ENCODE data around the gene LRMDA.

Gene LRMDA

DNA sequence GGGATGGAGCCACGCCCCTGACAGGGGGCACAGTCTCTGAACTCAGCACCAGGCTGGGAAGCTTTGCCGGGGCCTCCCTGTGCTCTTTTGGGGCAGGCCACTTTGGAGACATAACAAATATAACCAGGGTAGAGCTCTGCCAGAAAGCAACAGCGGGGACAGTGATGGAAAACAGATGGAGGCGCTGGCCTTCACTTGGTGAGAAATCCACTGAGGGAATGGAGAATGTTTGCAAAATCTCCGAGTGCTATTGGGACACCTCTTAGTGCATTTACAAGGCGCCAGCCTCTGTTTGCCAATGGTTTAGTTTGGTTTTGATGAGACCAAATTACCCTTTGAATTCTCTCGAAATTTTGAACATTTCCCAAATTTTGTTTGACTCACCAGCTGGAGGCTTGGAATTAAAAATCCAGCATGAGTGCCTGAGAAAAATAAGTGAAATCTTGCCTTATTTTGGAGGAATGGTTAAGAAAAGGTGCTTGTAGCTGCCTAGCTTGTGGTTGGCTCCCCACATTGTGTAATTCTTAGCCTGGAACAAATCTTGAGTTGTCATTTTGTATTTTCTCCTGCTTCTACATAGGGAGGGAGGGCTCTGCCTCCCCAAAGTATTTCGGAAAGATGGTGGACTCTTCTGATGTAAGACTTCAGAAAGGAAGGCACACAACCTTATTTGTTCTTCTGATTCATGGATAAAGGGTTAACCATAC is 980.5 kb downstream of the LRMDA start:
- Histone ChIP-seq H3K4me3 (ENCODE audit: low read length) (no peak overlapping the region), H2AFZ (ENCODE audit: low read depth, low read length) (no peak overlapping the region), H3K36me3 (replicated peaks; ENCODE audit: low read depth, low read length) (no peaks in the 10 kb centered on the region), H3K79me2 (ENCODE audit: low read length) (no peaks in the 10 kb centered on the region), H3K27ac (ENCODE audit: low read length) (no peak overlapping the region), H3K27me3 (ENCODE audit: low read depth, low read length) (no peaks in the 10 kb centered on the region), H3K4me2 (ENCODE audit: low read length) (no peak overlapping the region), H3K4me1 (ENCODE audit: low read length) (no peaks in the 10 kb centered on the region), H3K9me3 (ENCODE audit: insufficient read depth, low read length) (no peaks in the 10 kb centered on the region), H3K9ac (ENCODE audit: low read length) (no peak overlapping the region), H4K20me1 (ENCODE audit: insufficient read depth, low read length) (no peaks in the 10 kb centered on the region)
- TF ChIP-seq, protein P1, sequence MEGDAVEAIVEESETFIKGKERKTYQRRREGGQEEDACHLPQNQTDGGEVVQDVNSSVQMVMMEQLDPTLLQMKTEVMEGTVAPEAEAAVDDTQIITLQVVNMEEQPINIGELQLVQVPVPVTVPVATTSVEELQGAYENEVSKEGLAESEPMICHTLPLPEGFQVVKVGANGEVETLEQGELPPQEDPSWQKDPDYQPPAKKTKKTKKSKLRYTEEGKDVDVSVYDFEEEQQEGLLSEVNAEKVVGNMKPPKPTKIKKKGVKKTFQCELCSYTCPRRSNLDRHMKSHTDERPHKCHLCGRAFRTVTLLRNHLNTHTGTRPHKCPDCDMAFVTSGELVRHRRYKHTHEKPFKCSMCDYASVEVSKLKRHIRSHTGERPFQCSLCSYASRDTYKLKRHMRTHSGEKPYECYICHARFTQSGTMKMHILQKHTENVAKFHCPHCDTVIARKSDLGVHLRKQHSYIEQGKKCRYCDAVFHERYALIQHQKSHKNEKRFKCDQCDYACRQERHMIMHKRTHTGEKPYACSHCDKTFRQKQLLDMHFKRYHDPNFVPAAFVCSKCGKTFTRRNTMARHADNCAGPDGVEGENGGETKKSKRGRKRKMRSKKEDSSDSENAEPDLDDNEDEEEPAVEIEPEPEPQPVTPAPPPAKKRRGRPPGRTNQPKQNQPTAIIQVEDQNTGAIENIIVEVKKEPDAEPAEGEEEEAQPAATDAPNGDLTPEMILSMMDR (IDR thresholded peaks at IDR 0.05; ENCODE audit: low read depth, low read length) = no peak
- no peak for TF ChIP-seq EZH2phosphoT487 (IDR thresholded peaks at IDR 0.05; ENCODE audit: low read depth)

DNA sequence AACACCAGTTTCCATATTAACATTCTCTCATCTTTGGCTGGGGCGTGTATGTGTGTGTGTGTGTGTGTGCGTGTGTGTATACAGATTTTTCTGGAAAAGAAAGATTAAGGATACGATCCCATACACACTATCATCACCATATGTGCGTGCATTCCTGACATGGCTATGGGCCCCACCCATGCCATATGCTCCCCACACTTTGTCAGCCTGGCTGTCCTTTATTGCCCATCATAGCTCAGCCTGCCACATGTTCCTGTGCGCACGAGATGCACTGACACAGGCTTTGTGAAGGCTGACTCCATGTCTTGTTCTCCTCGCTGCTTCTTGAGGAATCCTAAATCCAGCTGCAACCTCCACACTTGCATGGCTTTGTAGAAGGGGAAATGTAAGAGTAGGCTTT is 984.1 kb downstream of the LRMDA start:
- H4K20me1 ChIP-seq (ENCODE audit: insufficient read depth, low read length) = no peaks in the 10 kb centered on the region
- TF ChIP-seq, protein P1 (IDR thresholded peaks at IDR 0.05; ENCODE audit: low read depth, low read length) = no peak
- TF ChIP-seq EZH2phosphoT487 (IDR thresholded peaks at IDR 0.05; ENCODE audit: low read depth) = no peak
- no peaks in the 10 kb centered on the region for H3K27me3 ChIP-seq (ENCODE audit: low read depth, low read length)
- H3K4me3 ChIP-seq (ENCODE audit: low read length) = no peak overlapping the region
- no peak overlapping the region for H2AFZ ChIP-seq (ENCODE audit: low read depth, low read length)
- no peak overlapping the region for H3K9ac ChIP-seq (ENCODE audit: low read length)
- H3K79me2 ChIP-seq (ENCODE audit: low read length) = no peaks in the 10 kb centered on the region
- no peak overlapping the region for H3K4me2 ChIP-seq (ENCODE audit: low read length)
- H3K27ac ChIP-seq (ENCODE audit: low read length) = no peak overlapping the region
- H3K4me1 ChIP-seq (ENCODE audit: low read length) = no peaks in the 10 kb centered on the region
- H3K36me3 ChIP-seq (replicated peaks; ENCODE audit: low read depth, low read length) = no peaks in the 10 kb centered on the region
- H3K9me3 ChIP-seq (ENCODE audit: insufficient read depth, low read length) = no peaks in the 10 kb centered on the region

DNA sequence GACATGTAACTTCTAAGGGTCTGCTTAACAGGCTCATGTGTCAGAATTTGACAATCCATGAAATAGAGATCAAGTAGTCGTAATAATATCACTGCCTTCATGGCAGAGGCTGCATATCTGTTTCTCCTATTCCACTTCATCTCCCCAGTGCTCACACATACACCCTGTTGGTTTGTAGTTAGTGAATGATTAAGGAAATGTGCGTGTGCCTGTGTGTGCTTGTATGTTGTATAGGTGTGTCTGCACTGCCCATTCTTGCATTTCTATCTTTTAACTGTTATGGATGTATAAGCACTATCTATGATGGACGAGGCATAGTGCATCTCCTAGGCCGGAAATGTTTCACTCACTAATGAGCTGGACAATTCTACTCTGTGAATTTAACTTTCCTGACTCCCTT is 985.2 kb downstream of the LRMDA start:
- no peak overlapping the region for H3K27ac ChIP-seq (ENCODE audit: low read length)
- no peaks in the 10 kb centered on the region for H3K4me1 ChIP-seq (ENCODE audit: low read length)
- no peak overlapping the region for H3K4me2 ChIP-seq (ENCODE audit: low read length)
- no peaks in the 10 kb centered on the region for H3K9me3 ChIP-seq (ENCODE audit: insufficient read depth, low read length)
- H4K20me1 ChIP-seq (ENCODE audit: insufficient read depth, low read length) = no peaks in the 10 kb centered on the region
- TF ChIP-seq EZH2phosphoT487 (IDR thresholded peaks at IDR 0.05; ENCODE audit: low read depth) = no peak
- TF ChIP-seq, protein P1 (IDR thresholded peaks at IDR 0.05; ENCODE audit: low read depth, low read length) = no peak
- H3K4me3 ChIP-seq (ENCODE audit: low read length) = no peak overlapping the region
- no peak overlapping the region for H3K9ac ChIP-seq (ENCODE audit: low read length)
- H3K27me3 ChIP-seq (ENCODE audit: low read depth, low read length) = no peaks in the 10 kb centered on the region
- H2AFZ ChIP-seq (ENCODE audit: low read depth, low read length) = no peak overlapping the region
- no peaks in the 10 kb centered on the region for H3K79me2 ChIP-seq (ENCODE audit: low read length)
- H3K36me3 ChIP-seq (replicated peaks; ENCODE audit: low read depth, low read length) = no peaks in the 10 kb centered on the region

DNA sequence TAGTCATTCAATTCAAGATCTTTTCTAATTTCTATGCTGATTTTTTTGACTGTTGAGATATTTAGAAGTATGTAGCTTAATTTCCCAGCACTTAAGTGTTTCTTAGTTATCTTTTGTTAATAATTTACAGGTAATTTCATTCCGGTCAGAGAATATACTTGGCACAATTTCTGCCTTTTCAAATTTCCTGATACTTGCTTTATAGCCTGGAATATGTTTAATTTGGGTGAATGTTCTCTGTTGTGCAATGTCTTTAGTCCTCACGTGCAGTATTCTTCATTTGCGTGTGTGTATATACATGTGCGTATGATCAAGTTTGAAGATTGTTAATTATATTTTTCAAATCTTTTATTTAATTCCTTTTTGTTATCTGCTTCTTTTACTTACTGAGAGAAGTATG is 989.3 kb downstream of the LRMDA start:
- no peak overlapping the region for H3K4me3 ChIP-seq (ENCODE audit: low read length)
- H3K4me1 ChIP-seq (ENCODE audit: low read length) = no peaks in the 10 kb centered on the region
- H3K9me3 ChIP-seq (ENCODE audit: insufficient read depth, low read length) = no peaks in the 10 kb centered on the region
- H3K79me2 ChIP-seq (ENCODE audit: low read length) = no peaks in the 10 kb centered on the region
- TF ChIP-seq, protein P1 (IDR thresholded peaks at IDR 0.05; ENCODE audit: low read depth, low read length) = no peak
- no peak for TF ChIP-seq EZH2phosphoT487 (IDR thresholded peaks at IDR 0.05; ENCODE audit: low read depth)
- no peaks in the 10 kb centered on the region for H3K36me3 ChIP-seq (replicated peaks; ENCODE audit: low read depth, low read length)
- no peaks in the 10 kb centered on the region for H3K27me3 ChIP-seq (ENCODE audit: low read depth, low read length)
- H4K20me1 ChIP-seq (ENCODE audit: insufficient read depth, low read length) = no peaks in the 10 kb centered on the region
- no peak overlapping the region for H3K27ac ChIP-seq (ENCODE audit: low read length)
- no peak overlapping the region for H3K9ac ChIP-seq (ENCODE audit: low read length)
- no peak overlapping the region for H2AFZ ChIP-seq (ENCODE audit: low read depth, low read length)
- H3K4me2 ChIP-seq (ENCODE audit: low read length) = no peak overlapping the region

Measured in OCI-LY3 (cell line).